SK-N-SH treated with all-trans-retinoic acid at 6 μM for 48 hours (cell line): Measurements from ENCODE around the gene FBXO3.

Experiments
- ATAC-seq: fragments of 200-7000 bp; cut with Tn5 transposase; 3 replicates; pipeline ENCODE4 v1.9.1; 2020; ENCODE audit warnings: mild to moderate bottlenecking, moderate library complexity
- ARNTL ChIP-seq: fragments of 450-650 bp; formaldehyde crosslinking; IDR thresholded peaks from 2 replicates; pipeline ENCODE4 v1.5.0; 2020; ENCODE audit warnings: low read depth, mild to moderate bottlenecking, moderate library complexity, borderline replicate concordance
- CREB5 ChIP-seq: fragments of 250-450 bp; sonication (Bioruptor Pico); IDR thresholded peaks from 2 replicates; pipeline ENCODE4 v1.5.1; 2020; ENCODE audit warnings: low read depth, mild to moderate bottlenecking, moderate library complexity
- CSDC2 ChIP-seq: fragments of 250-450 bp; sonication (Bioruptor Pico); IDR thresholded peaks from 2 replicates; pipeline ENCODE4 v1.5.0; 2020; ENCODE audit warnings: mild to moderate bottlenecking, moderate library complexity
- CSRNP3 ChIP-seq: fragments of 250-450 bp; sonication (Bioruptor Pico); IDR thresholded peaks from 2 replicates; pipeline ENCODE4 v1.5.1; 2021; ENCODE audit warnings: mild to moderate bottlenecking, moderate library complexity
- GLIS3 ChIP-seq: fragments of 250-450 bp; sonication (Bioruptor Pico); IDR thresholded peaks from 2 replicates; pipeline ENCODE4 v1.5.0; 2020; ENCODE audit warnings: mild to moderate bottlenecking, moderate library complexity
- ISL1 ChIP-seq: fragments of 250-450 bp; sonication (Bioruptor Pico); IDR thresholded peaks from 2 replicates; pipeline ENCODE4 v2.1.2; 2022; ENCODE audit warnings: mild to moderate bottlenecking, moderate library complexity
- OSR1 ChIP-seq: fragments of 250-450 bp; sonication (Bioruptor Pico); IDR thresholded peaks from 2 replicates; pipeline ENCODE4 v1.8.0; 2022; ENCODE audit warnings: moderate library complexity, mild to moderate bottlenecking, inconsistent platforms
- PATZ1 ChIP-seq: fragments of 250-450 bp; sonication (Bioruptor Pico); IDR thresholded peaks from 2 replicates; pipeline ENCODE4 v1.8.0; 2020; ENCODE audit warnings: mild to moderate bottlenecking, moderate library complexity, borderline replicate concordance
- POU6F1 ChIP-seq: fragments of 250-450 bp; sonication (Bioruptor Pico); IDR thresholded peaks from 2 replicates; pipeline ENCODE4 v1.8.0; 2021; ENCODE audit warnings: low read depth, mild to moderate bottlenecking, moderate library complexity, borderline replicate concordance
- RARB ChIP-seq: fragments of 250-450 bp; sonication (Bioruptor Pico); IDR thresholded peaks from 2 replicates; pipeline ENCODE4 v1.8.0; 2021; ENCODE audit warnings: mild to moderate bottlenecking, moderate library complexity
- SNAI2 ChIP-seq: fragments of 250-450 bp; sonication (Bioruptor Pico); IDR thresholded peaks from 2 replicates; pipeline ENCODE4 v1.5.0; 2020; ENCODE audit warnings: mild to moderate bottlenecking, moderate library complexity
- TCF4 ChIP-seq: fragments of 250-450 bp; sonication (Bioruptor Pico); IDR thresholded peaks from 2 replicates; pipeline ENCODE4 v1.8.0; 2021; ENCODE audit warnings: mild to moderate bottlenecking, moderate library complexity, borderline replicate concordance
- TOX ChIP-seq: fragments of 250-450 bp; sonication (Bioruptor Pico); IDR thresholded peaks from 2 replicates; pipeline ENCODE4 v1.8.0; 2021; ENCODE audit warnings: mild to moderate bottlenecking, moderate library complexity, borderline replicate concordance
- TSHZ2 ChIP-seq: fragments of 250-450 bp; sonication (Bioruptor Pico); IDR thresholded peaks from 2 replicates; pipeline ENCODE4 v1.5.0; 2020; ENCODE audit warnings: mild to moderate bottlenecking, moderate library complexity
- ZFP3 ChIP-seq: fragments of 250-450 bp; sonication (Bioruptor Pico); IDR thresholded peaks from 2 replicates; pipeline ENCODE4 v1.5.0; 2020; ENCODE audit warnings: mild to moderate bottlenecking, moderate library complexity
- ZFP30 ChIP-seq: fragments of 450-650 bp; formaldehyde crosslinking; IDR thresholded peaks from 2 replicates; pipeline ENCODE4 v1.5.0; 2022; ENCODE audit warnings: mild to moderate bottlenecking, moderate library complexity
- ZNF565 ChIP-seq: fragments of 450-650 bp; formaldehyde crosslinking; conservative IDR thresholded peaks from 2 replicates; pipeline ENCODE4 v1.5.0; 2020; ENCODE audit warnings: low read depth, mild to moderate bottlenecking, moderate library complexity
- ZNF70 ChIP-seq: fragments of 450-650 bp; formaldehyde crosslinking; IDR thresholded peaks from 2 replicates; pipeline ENCODE4 v1.5.0; 2020; ENCODE audit warnings: mild to moderate bottlenecking, moderate library complexity

The FBXO3 gene

GRCh38 chr11:33718440-33718839 lies 55.9 kb downstream of the FBXO3 start (continued):
- no peak for TF ChIP-seq PATZ1 (CRISPR knock-in tag)

GRCh38 chr11:33716243-33716642 lies 58.1 kb downstream of the FBXO3 start:
- TF ChIP-seq RARB (CRISPR knock-in tag) (no peak), CREB5 (CRISPR knock-in tag) (no peak)

GRCh38 chr11:33713856-33714398 lies 60.4 kb downstream of the FBXO3 start:
- ATAC-seq: no peak
- no peak for TF ChIP-seq ARNTL (CRISPR knock-in tag)
- TF ChIP-seq ZNF70 (CRISPR knock-in tag): no peak

More at GRCh38 chr11:33716243-33716642, 58.1 kb downstream of the FBXO3 start:
- ATAC-seq: peak; percentile 80

GRCh38 chr11:33713151-33713855 lies 61.0 kb downstream of the FBXO3 start:
- ATAC-seq: no peak

More at GRCh38 chr11:33713151-33713855, 61.0 kb downstream of the FBXO3 start:
- TF ChIP-seq TOX (no peak), TSHZ2 (CRISPR knock-in tag) (no peak), ZFP3 (CRISPR knock-in tag) (no peak), CREB5 (CRISPR knock-in tag) (no peak), ZNF70 (CRISPR knock-in tag) (no peak), ZNF565 (CRISPR knock-in tag) (no peak), ISL1 (CRISPR knock-in tag) (no peak), SNAI2 (CRISPR knock-in tag) (no peak), PATZ1 (CRISPR knock-in tag) (no peak), ZFP30 (CRISPR knock-in tag) (no peak), ARNTL (CRISPR knock-in tag) (no peak), RARB (CRISPR knock-in tag) (no peak), CSDC2 (CRISPR knock-in tag) (no peak), CSRNP3 (CRISPR knock-in tag) (no peak), TCF4 (CRISPR knock-in tag) (no peak), POU6F1 (CRISPR knock-in tag) (no peak), OSR1 (CRISPR knock-in tag) (no peak), GLIS3 (CRISPR knock-in tag) (no peak)
